Ishikawa (cell line): ENCODE results near the gene PARVB.

Experiments
- CEBPB ChIP-seq: IDR thresholded peaks from 2 replicates; pipeline ENCODE4 v1.6.1; 2012
- CREB1 ChIP-seq: IDR thresholded peaks from 2 replicates; pipeline ENCODE4 v1.6.1; 2012; ENCODE audit warnings: low read depth
- EGR1 ChIP-seq: IDR thresholded peaks from 2 replicates; pipeline ENCODE4 v1.6.1; 2012
- EP300 ChIP-seq: IDR thresholded peaks from 2 replicates; pipeline ENCODE4 v1.6.1; 2012; ENCODE audit warnings: borderline replicate concordance
- FOXM1 ChIP-seq: IDR thresholded peaks from 2 replicates; pipeline ENCODE4 v1.6.1; 2012; ENCODE audit warnings: low read depth, borderline replicate concordance
- MAX ChIP-seq: IDR thresholded peaks from 2 replicates; pipeline ENCODE4 v1.6.1; 2012
- NFIC ChIP-seq: IDR thresholded peaks from 2 replicates; pipeline ENCODE4 v1.6.1; 2012
- RAD21 ChIP-seq: IDR thresholded peaks from 2 replicates; pipeline ENCODE4 v1.6.1; 2012; ENCODE audit warnings: low read depth
- REST ChIP-seq: IDR thresholded peaks from 2 replicates; pipeline ENCODE4 v1.6.1; 2012; ENCODE audit warnings: low read depth, mild to moderate bottlenecking
- TAF1 ChIP-seq: IDR thresholded peaks from 2 replicates; pipeline ENCODE4 v1.6.1; 2012; ENCODE audit warnings: low read depth, mild to moderate bottlenecking
- TCF12 ChIP-seq: IDR thresholded peaks from 2 replicates; pipeline ENCODE4 v1.6.1; 2012; ENCODE audit warnings: low read depth
- YY1 ChIP-seq: IDR thresholded peaks from 2 replicates; pipeline ENCODE4 v1.6.1; 2012; ENCODE audit warnings: low read depth
- TF ChIP-seq, protein P1 (sequence below): IDR thresholded peaks from 2 replicates; pipeline ENCODE4 v1.6.1; 2012

DNA sequence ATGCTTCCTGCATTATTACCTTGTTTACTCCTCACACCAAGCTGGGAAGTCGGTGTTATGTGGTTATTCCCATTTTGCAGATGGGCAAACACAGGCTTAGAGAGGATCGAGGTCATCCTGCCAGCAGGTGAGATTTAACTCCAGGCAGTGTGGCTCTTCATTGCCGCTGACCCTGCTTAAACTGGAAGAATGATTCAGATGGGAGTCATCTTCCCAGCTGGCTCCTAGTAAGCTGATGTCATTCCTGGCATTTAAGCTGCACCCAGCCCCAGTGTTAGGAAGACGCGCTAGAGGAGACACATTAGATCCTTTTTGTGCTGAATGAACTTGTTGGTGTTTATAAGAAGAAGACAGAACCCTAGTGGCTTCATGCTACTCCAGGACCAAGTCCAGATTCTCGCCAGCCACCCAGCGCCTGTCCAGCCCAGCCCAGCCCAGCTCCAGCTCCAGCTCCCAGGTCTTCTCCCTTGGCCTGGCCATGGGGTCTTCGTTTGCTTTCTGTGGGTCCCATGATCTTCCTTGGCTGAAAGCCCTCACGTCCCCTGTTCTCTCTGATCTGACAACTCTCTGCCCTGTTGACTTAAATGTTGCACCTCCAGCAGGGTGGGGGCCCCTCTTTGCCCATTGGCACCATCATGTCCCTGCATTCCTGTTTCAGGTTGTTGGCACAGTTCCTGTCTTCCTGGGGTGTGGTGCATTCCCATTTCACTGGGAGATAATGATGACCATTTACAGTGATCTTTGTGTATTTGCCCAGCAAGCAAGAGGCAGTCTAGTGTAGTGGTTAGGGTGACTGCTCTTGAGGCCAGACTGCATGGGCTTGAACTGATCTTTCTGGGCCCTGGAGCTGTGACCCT, 13.6 kb downstream of the PARVB start:
- TF ChIP-seq MAX (no peak), EGR1 (no peak), RAD21 (no peak), YY1 (no peak), NFIC (no peak), EP300 (no peak), FOXM1 (no peak), TAF1 (no peak), REST (no peak), CEBPB (no peak), CREB1 (no peak), TCF12 (no peak)
- TF ChIP-seq, protein P1, sequence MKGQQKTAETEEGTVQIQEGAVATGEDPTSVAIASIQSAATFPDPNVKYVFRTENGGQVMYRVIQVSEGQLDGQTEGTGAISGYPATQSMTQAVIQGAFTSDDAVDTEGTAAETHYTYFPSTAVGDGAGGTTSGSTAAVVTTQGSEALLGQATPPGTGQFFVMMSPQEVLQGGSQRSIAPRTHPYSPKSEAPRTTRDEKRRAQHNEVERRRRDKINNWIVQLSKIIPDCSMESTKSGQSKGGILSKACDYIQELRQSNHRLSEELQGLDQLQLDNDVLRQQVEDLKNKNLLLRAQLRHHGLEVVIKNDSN = no peak
